Osteocyte (in vitro differentiated cells): Measurements from ENCODE around the gene CES3. TPM values are rescaled to one million over a fixed set of nuclear protein-coding genes. Genes with fewer than 3 reads are reported as not detected.

Source experiments
- DNase-seq: peaks from one replicate; pipeline ENCODE4 v3.0.0; 2021; ENCODE audit warnings: mixed read lengths; ENCODE audit not compliant: unreplicated experiment; ENCODE audit errors: extremely low spot score
- H3K27ac Mint-ChIP-seq: one replicate; pipeline ENCODE4 v1.8.0; 2021; ENCODE audit warnings: mild to moderate bottlenecking, mixed read lengths; ENCODE audit not compliant: unreplicated experiment
- H3K27me3 Mint-ChIP-seq: one replicate; pipeline ENCODE4 v1.8.0; 2021; ENCODE audit warnings: mixed read lengths; ENCODE audit not compliant: unreplicated experiment
- H3K36me3 Mint-ChIP-seq: one replicate; pipeline ENCODE4 v1.8.0; 2021; ENCODE audit warnings: mixed read lengths; ENCODE audit not compliant: unreplicated experiment
- H3K4me1 Mint-ChIP-seq: one replicate; pipeline ENCODE4 v1.8.0; 2021; ENCODE audit warnings: mixed read lengths; ENCODE audit not compliant: unreplicated experiment
- H3K4me3 Mint-ChIP-seq: one replicate; pipeline ENCODE4 v1.8.0; 2021; ENCODE audit warnings: mild to moderate bottlenecking, moderate library complexity, mixed read lengths; ENCODE audit not compliant: unreplicated experiment
- H3K9me3 Mint-ChIP-seq: one replicate; pipeline ENCODE4 v1.8.0; 2021; ENCODE audit warnings: mixed read lengths; ENCODE audit not compliant: unreplicated experiment
- total RNA-seq: library from RNA; stranded (reverse); gene quantifications from 2 replicates; pipeline ENCODE4 v1.2.1, GENCODE V29; 2021
- TF ChIP-seq, protein P1 (sequence below): fragments of 200-600 bp; sonication (generic); IDR thresholded peaks from 2 replicates; pipeline ENCODE4 v1.5.0; 2021; ENCODE audit warnings: antibody characterized with exemption, mild to moderate bottlenecking, moderate library complexity

The CES3 gene
- total RNA-seq, 1 donor from 2014 or later: 0.24 TPM

DNA sequence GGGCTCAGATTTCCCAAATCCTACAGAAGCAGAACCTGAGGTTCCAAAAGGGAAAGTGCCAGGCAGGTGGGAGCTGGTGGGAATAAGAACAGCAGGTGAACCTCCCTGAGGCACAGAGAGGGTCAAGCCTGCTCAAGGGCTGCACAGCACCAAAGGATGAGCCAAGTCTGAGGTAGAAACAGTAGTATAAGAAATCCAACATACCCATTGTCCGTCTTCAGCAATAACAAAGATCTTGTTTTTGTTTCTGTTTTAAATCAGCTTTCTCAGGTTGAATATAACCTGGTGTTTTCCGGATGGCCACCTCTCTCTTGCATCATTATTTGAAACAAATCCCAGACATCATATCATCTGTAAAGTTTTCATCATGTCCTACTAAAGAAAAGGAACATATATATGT, 10.6 kb upstream of the CES3 start:
- H3K4me1 Mint-ChIP-seq: no peaks in the 10 kb centered on the region
- peaks cover 3% of the 10 kb centered on the region for H3K36me3 Mint-ChIP-seq
- DNase-seq: no peak
- TF ChIP-seq, protein P1, sequence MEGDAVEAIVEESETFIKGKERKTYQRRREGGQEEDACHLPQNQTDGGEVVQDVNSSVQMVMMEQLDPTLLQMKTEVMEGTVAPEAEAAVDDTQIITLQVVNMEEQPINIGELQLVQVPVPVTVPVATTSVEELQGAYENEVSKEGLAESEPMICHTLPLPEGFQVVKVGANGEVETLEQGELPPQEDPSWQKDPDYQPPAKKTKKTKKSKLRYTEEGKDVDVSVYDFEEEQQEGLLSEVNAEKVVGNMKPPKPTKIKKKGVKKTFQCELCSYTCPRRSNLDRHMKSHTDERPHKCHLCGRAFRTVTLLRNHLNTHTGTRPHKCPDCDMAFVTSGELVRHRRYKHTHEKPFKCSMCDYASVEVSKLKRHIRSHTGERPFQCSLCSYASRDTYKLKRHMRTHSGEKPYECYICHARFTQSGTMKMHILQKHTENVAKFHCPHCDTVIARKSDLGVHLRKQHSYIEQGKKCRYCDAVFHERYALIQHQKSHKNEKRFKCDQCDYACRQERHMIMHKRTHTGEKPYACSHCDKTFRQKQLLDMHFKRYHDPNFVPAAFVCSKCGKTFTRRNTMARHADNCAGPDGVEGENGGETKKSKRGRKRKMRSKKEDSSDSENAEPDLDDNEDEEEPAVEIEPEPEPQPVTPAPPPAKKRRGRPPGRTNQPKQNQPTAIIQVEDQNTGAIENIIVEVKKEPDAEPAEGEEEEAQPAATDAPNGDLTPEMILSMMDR: no peak
- peaks cover 9% of the 10 kb centered on the region for H3K9me3 Mint-ChIP-seq
- H3K4me3 Mint-ChIP-seq: no peak overlapping the region
- H3K27ac Mint-ChIP-seq: no peak overlapping the region
- H3K27me3 Mint-ChIP-seq: peaks cover 21% of the 10 kb centered on the region

DNA sequence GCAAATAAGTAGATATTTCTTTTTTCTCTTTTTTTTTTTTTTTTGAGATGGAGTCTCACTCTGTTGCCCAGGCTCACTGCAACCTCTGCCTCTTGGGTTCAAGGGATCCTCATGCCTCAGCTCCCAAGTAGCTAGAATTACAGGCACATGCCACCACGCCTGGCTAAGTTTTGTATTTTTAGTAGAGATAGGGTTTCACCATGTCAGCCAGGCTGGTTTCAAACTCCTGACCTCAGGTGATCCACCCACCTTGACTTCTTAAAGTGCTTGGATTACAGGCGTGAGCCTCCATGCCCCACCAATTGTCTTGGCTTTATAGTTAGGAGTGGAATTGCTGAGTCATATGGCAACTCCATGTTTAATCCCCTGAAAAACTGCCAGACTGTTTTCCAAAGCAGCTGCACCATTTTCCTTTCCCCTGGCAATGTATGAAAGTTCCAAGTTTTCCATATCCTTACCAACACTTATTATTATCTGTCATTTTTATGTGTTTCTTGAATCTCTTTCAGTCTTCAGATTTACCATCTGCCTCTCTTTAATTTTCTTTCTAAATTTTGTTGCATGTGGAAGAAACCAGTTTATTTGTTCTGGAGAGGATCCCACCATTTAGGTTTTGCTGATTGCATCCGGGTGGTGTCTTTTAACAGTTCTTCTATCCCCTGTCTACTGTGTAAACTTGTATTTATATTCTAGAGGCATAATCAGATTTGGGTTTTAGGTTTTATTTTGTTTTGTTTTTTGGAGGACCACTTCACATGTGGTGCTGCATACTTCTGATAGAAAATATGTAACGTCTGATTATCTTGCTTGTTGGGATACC, 9.9 kb upstream of the CES3 start:
- peaks cover 9% of the 10 kb centered on the region for H3K9me3 Mint-ChIP-seq
- H3K27ac Mint-ChIP-seq: no peak overlapping the region
- H3K36me3 Mint-ChIP-seq: peaks cover 3% of the 10 kb centered on the region
- TF ChIP-seq, protein P1: no peak
- H3K4me3 Mint-ChIP-seq: no peak overlapping the region
- H3K4me1 Mint-ChIP-seq: no peaks in the 10 kb centered on the region
- no peak for DNase-seq
- peaks cover 21% of the 10 kb centered on the region for H3K27me3 Mint-ChIP-seq

DNA sequence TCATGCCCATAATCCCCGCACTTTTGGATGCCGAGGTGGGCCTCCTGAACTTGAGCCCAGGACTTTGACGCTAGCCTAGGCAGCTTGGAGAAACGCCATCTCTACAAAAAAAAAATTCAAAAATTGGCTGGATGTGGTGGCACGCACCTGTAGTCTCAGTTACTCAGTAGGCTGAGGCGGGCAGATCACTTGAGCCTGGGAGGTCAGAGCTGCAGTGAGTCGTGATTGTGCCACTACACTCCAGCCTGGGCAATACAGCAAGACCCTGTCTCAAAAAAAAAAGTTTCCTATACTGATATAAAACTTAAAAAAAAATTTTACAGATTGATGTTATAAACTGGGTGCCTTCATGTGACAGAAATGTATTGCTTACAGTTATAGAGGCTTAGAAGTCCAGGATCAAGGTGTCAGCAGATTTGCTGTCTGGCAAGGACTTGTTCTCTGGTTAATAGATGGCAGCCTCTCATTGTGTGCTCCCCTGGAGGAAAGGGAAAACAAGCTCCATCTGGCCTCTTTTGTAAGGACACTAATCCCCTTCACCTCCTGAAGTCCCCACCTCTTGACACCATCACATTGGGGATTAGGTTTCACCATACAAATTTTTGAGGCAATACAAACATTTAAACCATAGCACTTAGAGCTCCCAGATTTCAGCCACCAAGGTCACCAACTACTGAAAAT, 8.5 kb upstream of the CES3 start:
- no peak for DNase-seq
- H3K27me3 Mint-ChIP-seq: peaks cover 22% of the 10 kb centered on the region
- H3K9me3 Mint-ChIP-seq: peaks cover 9% of the 10 kb centered on the region
- no peak overlapping the region for H3K27ac Mint-ChIP-seq
- H3K4me1 Mint-ChIP-seq: no peaks in the 10 kb centered on the region
- H3K36me3 Mint-ChIP-seq: peaks cover 3% of the 10 kb centered on the region
- H3K4me3 Mint-ChIP-seq: no peak overlapping the region
- TF ChIP-seq, protein P1: no peak

DNA sequence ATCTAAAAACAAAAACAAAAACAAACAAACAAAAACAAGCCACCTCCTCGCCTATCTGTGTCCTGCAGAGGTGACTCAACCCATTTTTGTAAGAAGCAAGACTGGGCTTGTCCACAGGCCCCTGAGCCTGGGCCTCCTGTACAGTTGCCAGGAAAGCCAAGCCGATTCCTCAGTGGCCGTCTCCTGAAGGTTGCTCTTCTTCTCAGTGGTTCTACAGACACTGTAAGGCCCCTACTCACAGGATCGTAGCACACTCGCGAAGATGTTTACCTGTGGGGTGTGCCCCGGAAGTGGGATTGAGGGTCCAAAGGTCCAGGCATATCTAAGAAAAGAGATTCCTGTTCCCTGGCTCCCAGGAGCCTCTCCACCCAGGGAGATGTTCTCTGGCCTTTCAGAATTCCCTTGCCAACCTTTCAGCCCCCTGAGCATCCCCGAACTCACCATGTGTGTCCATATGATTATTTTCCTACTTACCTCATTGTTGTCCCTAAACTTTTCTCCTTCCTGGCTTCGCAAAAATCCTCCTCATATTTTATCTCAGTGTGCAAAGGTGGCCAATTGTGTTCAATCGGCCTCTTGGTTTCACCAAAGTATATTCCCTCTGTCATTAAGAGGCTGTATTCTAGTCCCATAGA, 7.5 kb upstream of the CES3 start:
- Mint-ChIP-seq H3K4me3 (no peak overlapping the region), H3K27ac (no peak overlapping the region), H3K9me3 (peaks cover 9% of the 10 kb centered on the region), H3K4me1 (no peaks in the 10 kb centered on the region), H3K36me3 (peaks cover 3% of the 10 kb centered on the region), H3K27me3 (peaks cover 30% of the 10 kb centered on the region)
- no peak for DNase-seq
- TF ChIP-seq, protein P1: no peak
